Right lobe of liver (tissue), 4 donors: Measurements from ENCODE around the gene CLIC5.

Experiments
- CTCF ChIP-seq, 4 donors: fragments of 200-600 bp in 3 of 4; fragments of 450-650 bp in 1 of 4; IDR thresholded peaks; one replicate each; pipeline versions ENCODE4 v1.5.1 to v1.8.0; 2016 to 2022; ENCODE audit warnings: antibody characterized with exemption in 4 of 4, mild to moderate bottlenecking in 2 of 4
- POLR2A ChIP-seq: fragments of 450-650 bp; IDR thresholded peaks from one replicate; pipeline ENCODE4 v1.6.1; 2017; ENCODE audit warnings: antibody characterized with exemption, mild to moderate bottlenecking
- donor health status: DM: no; HTN: no; CAD: no.
- donor health status: DM: no; HTN: no; CAD: no.
- donor health status: DM: no; HTN: yes; CAD: no.

GRCh38 chr6:46032110-46032998 is 16.7 kb upstream of the CLIC5 start:
- TF ChIP-seq POLR2A (no peak), CTCF (IDR thresholded peaks at IDR 0.05) (no peak)
